Ammon's horn (tissue), 1 donor: ENCODE data around the gene PRF1.
"Not testable (repeated sequence)": the region's sequence is repeated elsewhere in the genome, so short reads cannot be mapped to it uniquely, and the experiment has no call there.

Experiments used
- DNase-seq: peaks from one replicate; pipeline ENCODE4 v3.0.0-alpha.2; 2016; ENCODE audit warnings: low spot score

PRF1 gene

GRCh38 chr10:70593513-70593890 is 9.0 kb downstream of the PRF1 start:
- DNase-seq, result no peak

GRCh38 chr10:70592746-70593512 is 9.6 kb downstream of the PRF1 start:
- no peak for DNase-seq

DNA sequence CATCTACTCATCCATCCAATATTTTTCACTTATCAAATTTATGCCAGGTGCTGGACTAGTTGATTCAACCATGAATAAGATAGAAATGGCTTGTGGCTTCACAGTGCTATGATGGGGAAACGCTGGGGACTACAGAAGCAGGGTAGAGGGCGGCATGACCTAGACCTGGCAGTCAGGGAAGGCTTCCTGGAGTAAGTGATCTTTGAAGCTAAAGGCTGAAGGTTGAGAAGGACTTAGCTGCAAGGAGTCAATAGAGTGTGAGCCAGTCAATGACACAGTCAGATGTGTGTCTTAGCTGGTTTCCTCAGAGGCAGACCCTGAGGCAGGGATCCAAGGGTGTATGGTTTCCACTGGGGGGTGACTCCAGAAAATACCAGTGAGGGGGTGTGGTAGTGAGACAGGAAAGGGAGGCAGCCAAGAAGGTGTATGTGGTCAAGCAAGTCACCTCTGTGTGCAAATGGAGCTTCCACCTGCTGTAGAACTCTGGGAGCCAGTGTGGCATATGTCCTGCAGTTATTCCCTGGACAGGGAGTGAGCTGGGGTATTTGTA is 10.3 kb downstream of the PRF1 start:
- DNase-seq, result no peak

DNA sequence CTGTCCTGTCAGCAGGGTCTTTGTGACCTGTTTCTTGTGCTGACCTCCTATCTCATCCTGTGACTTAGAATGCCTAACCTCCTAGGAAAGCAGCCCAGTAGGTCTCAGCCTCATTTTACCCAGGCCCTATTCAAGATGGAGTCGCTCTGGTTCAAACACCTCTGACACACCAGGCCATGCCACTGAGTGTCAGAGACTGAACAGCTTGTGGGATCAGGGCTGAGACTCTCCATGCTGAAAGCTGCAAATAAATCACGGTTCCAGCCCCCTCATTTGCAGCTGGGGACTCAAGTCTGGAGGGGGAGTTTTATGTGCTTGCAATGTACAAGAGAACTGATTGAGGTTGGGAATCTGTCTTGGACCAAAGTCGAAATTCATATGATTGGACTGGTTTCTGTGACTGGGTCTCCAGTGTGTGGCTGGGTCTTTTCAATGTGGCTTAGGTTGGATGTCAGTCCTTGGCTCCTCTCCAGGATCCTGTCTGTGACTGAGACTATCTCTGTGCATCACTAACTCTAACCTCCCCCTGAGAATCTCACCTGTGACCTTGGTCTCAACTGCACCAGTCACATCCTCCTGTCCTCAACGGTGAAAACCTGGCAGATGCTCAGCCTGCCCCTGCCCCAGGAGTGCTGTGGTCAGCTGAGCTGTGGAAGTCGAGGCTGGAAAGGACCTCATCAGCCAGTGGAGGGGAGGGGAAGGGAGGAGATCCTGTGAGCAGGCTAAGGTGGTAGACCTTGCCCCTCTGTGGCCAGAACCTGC is 11.7 kb downstream of the PRF1 start:
- no peak for DNase-seq

DNA sequence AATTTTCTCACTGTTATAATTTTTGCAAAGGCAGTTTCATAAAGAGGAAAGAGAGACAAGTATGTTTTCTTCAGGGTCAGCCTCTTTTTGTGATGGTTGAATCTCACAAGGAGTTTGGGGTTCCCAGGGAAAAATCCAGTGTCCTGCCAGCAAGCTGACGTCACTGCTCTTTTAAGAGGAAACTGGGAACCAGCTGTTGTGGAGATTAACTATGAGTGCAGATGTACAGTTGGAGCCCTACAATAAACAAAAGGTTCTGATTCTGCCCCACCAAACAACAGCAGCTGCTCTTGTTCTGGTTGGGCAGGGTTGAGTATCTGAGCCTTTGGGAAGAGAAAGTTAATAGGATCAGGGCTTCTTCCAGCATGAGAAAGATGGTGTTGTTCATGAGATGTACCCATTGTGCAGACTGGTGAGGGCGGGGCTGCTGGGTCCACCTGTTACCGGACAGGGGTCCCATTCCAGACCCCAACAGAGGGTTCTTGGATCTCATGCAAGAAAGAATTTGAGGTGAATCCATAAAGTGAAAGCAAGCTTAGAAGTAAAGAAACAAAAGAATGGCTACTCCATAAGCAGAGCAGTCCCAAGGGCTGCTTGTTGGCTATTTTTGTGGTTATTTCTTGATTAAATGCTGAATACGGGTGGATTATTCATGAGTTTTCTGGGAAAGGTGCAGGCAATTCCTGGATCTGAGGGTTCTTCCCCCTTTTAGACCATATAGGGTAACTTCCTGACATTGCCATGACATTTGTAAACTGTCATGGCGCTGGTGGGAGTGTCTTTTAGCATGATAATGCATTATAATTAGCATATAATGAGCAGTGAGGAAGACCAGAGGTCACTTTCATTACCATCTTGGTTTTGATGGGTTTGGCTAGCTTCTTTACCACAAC is 12.5 kb downstream of the PRF1 start:
- DNase-seq, result no peak

GRCh38 chr10:70588859-70589570 is 13.5 kb downstream of the PRF1 start:
- DNase-seq, result no peak

- DNase-seq, result no peak
These were observed 14.3 kb downstream of the PRF1 start for GRCh38 chr10:70588255-70588654.

DNA sequence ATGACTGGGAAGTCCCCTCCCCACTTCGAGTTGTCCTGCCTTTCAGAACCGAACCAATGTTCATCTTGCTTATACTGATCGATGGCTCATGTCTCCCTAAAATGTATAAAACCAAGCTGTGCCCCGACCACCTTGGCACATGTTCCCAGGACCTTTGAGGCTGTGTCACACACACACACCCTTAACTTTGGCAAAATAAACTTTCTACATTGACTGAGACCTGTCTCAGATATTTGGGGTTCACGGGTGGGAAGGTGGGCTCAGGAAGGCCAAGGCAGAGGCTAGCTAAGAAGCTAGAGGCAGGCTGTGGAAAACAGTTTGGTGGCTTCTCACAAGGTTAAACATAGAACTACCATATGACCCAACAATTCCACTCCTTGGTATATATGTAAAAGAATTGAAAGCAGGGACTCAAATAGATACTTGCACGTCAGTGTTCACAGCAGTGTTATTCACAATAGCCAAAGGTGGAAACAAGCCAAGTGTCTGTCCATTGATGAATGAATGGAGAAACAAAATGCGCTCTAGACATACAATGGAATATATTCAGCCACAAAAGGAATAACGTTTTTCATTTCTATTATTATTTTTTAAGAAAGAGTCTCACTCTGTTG is 15.4 kb downstream of the PRF1 start:
- DNase-seq, result peak; percentile 78

DNA sequence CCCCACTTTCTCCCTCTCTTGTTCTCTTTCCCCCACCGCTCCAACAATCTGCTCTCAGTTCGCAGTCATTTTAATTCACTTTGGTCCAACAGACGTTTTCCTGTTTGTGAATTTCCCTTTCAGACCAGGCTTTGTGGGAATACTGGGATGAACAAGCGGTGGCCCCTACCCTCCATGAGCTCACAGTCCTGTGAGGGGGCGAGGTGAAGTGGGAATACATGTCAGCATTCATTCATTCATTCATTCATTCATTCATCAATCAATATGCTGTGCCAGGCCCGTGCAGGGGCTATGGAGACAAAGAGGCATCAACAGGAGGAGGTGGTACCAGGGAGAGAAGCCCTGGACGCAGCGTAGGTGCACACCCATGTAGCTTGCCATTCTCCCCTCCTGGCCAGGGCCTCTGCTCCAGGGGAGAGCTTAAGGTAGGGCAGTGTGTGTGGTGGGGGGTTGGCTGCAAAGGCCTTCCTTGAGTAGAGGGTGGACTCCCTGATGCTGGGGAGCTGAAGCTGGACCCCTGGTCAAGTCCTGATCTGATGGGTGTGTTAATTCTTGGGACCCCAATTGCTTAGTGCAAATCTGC is 16.1 kb downstream of the PRF1 start:
- no peak for DNase-seq

GRCh38 chr10:70585578-70586169 is 16.9 kb downstream of the PRF1 start:
- no peak for DNase-seq

DNA sequence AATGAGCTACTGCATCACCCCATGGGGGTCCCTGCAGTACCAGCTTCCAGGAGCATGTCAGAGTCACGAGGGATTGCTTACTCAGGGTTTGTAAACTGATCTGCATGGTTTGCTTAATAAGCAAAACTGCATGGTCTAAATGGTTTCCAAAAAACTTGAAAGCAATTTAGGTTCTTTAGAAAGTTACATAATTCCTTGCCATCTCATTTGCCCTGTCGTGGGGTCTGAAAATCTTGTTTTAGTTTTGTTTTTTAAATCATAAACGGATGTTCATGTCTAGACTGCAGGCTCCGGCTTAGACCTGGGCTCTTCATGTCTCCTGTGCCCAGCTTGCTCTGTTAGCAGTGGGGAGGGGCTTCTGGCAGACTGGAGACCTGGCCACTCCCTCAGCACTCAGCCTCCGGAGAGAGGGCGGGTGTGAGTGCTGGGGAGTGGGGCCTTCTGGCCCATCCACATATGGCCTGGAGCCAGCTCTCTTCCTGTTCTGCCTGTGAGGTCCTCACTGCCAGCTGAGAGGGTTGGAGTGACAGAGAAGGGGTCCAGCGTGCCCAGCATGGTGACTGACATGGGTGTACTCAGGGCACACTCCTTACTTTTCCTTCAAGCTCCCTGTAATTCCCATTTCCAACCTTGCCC is 17.5 kb downstream of the PRF1 start:
- DNase-seq, result no peak

GRCh38 chr10:70584366-70584765 is 18.2 kb downstream of the PRF1 start:
- no peak for DNase-seq

DNA sequence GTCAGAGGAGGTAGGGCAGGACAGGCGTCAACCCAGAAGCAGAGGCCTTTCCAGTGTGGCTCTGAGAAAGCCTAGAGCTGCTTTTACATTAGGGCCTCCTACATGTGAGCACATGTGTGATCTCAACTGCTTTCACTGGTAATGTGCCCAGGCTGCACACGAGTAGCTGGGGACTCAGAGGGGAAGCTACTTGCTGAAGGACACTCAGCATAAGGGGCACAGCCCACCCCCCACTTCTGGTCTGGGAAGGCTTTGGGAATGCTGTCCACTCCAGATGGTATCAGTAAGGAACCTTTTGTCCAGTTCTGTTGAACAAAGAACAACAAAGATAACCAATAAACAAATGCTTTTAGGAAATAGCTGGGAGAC is 18.9 kb downstream of the PRF1 start:
- no peak for DNase-seq

GRCh38 chr10:70582793-70583668 is 19.5 kb downstream of the PRF1 start:
- no peak for DNase-seq

GRCh38 chr10:70581176-70581575 is 21.4 kb downstream of the PRF1 start:
- not testable (repeated sequence) for DNase-seq

GRCh38 chr10:70579234-70580002 is 23.1 kb downstream of the PRF1 start:
- DNase-seq, result no peak

DNA sequence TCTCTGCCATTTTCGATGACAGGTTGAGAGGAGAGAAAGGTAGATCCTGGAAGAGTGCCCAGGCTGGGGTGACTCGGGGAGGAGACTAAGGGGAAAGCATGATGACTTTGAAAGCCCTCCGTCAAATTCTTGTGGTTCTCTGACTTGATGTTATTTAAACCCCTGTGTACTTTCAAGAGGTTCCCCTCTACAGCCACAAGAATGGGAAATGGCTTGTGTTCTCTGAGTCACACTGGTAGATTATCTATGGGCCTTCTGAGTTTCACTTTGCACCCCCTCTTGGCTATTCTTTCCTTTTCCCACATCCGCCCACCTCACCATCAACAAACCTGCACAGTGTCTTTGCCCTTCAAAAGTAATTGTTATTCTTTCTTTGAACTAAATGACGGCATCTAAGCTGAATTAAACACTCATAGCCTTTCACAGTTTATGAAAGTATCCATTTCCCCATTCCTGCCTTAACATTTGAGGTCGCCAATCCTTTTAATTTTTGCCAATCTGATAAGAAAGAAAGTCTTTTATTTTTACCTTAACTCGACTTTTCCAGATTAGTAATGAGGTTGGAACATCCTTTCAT is 24.1 kb downstream of the PRF1 start:
- no peak for DNase-seq
